ENCODE data around the gene RGS10.

GRCh38 chr10:119468542-119469324 lies 73.8 kb downstream of the RGS10 start:
- TF ChIP-seq SUZ12 (IDR thresholded peaks at IDR 0.05; ENCODE audit: extremely low read depth, insufficient read depth, insufficient read length): no peak
- TF ChIP-seq ZNF274 (IDR thresholded peaks at IDR 0.05; ENCODE audit: low read depth, low read length): no peak
